WTC11 (cell line): ENCODE results near the gene MYF6. TPM values are rescaled to one million over a fixed set of nuclear protein-coding genes. Genes with fewer than 3 reads are reported as not detected.

ENCODE experiments used
- ATAC-seq: fragments of 200-7000 bp; cut with Tn5 transposase; 2 replicates; pipeline ENCODE4 v1.10.0; 2021; ENCODE audit warnings: mild to moderate bottlenecking, moderate library complexity
- CTCF ChIA-PET: fragments of 300-600 bp; sonication (Branson Sonifier 250); formaldehyde crosslinking; loops from one replicate; lab custom pipeline; 2021; ENCODE audit warnings: antibody characterized with exemption; lab: Charles Lee
- POLR2A ChIA-PET: fragments of 350-600 bp; sonication (Branson Sonifier 250); formaldehyde crosslinking; loops from one replicate; lab custom pipeline; 2021; ENCODE audit warnings: antibody characterized with exemption; lab: Charles Lee
- DNase-seq: peaks from one replicate; pipeline ENCODE4 v3.0.0; 2021; ENCODE audit warnings: low spot score
- H3K27ac Mint-ChIP-seq: 2 replicates; pipeline ENCODE4 v1.8.0; 2021; ENCODE audit warnings: mixed read lengths
- H3K27me3 Mint-ChIP-seq: 2 replicates; pipeline ENCODE4 v1.8.0; 2021; ENCODE audit warnings: low read depth, mild to moderate bottlenecking, moderate library complexity, mixed read lengths
- H3K36me3 Mint-ChIP-seq: 2 replicates; pipeline ENCODE4 v1.8.0; 2021; ENCODE audit warnings: mixed read lengths
- H3K4me1 Mint-ChIP-seq: 2 replicates; pipeline ENCODE4 v1.8.0; 2022; ENCODE audit warnings: mixed read lengths
- H3K4me3 Mint-ChIP-seq: 2 replicates; pipeline ENCODE4 v1.8.0; 2021; ENCODE audit warnings: mild to moderate bottlenecking, moderate library complexity, mixed read lengths
- H3K9me3 Mint-ChIP-seq: 2 replicates; pipeline ENCODE4 v1.8.0; 2021; ENCODE audit warnings: mixed read lengths
- CREM ChIP-seq: sonication (generic); formaldehyde crosslinking; IDR thresholded peaks from 2 replicates; pipeline ENCODE4 v1.8.1; 2022; ENCODE audit warnings: mild to moderate bottlenecking, missing genetic modification reagents, moderate library complexity
- FOXK1 ChIP-seq: sonication (generic); formaldehyde crosslinking; IDR thresholded peaks from 2 replicates; pipeline ENCODE4 v1.8.0; 2022; ENCODE audit warnings: mild to moderate bottlenecking, moderate library complexity, missing genetic modification reagents
- FOXP1 ChIP-seq: sonication (generic); formaldehyde crosslinking; IDR thresholded peaks from 2 replicates; pipeline ENCODE4 v1.8.0; 2022; ENCODE audit warnings: missing genetic modification reagents, mild to moderate bottlenecking, moderate library complexity, borderline replicate concordance
- GTF2I ChIP-seq: fragments of 250-450 bp; sonication (Bioruptor Pico); conservative IDR thresholded peaks from 2 replicates; pipeline ENCODE4 v1.4.0; 2021; ENCODE audit warnings: mild to moderate bottlenecking
- JAZF1 ChIP-seq: fragments of 250-450 bp; sonication (Bioruptor Pico); IDR thresholded peaks from 2 replicates; pipeline ENCODE4 v1.9.0; 2021; ENCODE audit warnings: moderate library complexity, mild to moderate bottlenecking, inconsistent platforms
- KAT7 ChIP-seq: sonication (generic); formaldehyde crosslinking; IDR thresholded peaks from 2 replicates; pipeline ENCODE4 v1.8.1; 2023; ENCODE audit warnings: missing genetic modification reagents, mild to moderate bottlenecking, borderline replicate concordance
- NFATC4 ChIP-seq: fragments of 250-450 bp; sonication (Bioruptor Pico); IDR thresholded peaks from 2 replicates; pipeline ENCODE4 v1.9.0; 2021; ENCODE audit warnings: mild to moderate bottlenecking
- NFE2L1 ChIP-seq: sonication (generic); formaldehyde crosslinking; IDR thresholded peaks from 2 replicates; pipeline ENCODE4 v1.8.1; 2023; ENCODE audit warnings: missing genetic modification reagents
- OVOL2 ChIP-seq: fragments of 250-450 bp; sonication (Bioruptor Pico); IDR thresholded peaks from 2 replicates; pipeline ENCODE4 v1.9.0; 2021; ENCODE audit warnings: mild to moderate bottlenecking, borderline replicate concordance
- SMAD4 ChIP-seq: sonication (generic); formaldehyde crosslinking; IDR thresholded peaks from 2 replicates; pipeline ENCODE4 v1.8.0; 2022; ENCODE audit warnings: mild to moderate bottlenecking, missing genetic modification reagents
- SOX15 ChIP-seq: fragments of 250-450 bp; sonication (Bioruptor Pico); IDR thresholded peaks from 2 replicates; pipeline ENCODE4 v1.9.0; 2021; ENCODE audit warnings: mild to moderate bottlenecking
- TCF7 ChIP-seq: sonication (generic); formaldehyde crosslinking; IDR thresholded peaks from 2 replicates; pipeline ENCODE4 v1.8.0; 2022; ENCODE audit warnings: mild to moderate bottlenecking, low read depth, missing genetic modification reagents, moderate library complexity
- ZNF263 ChIP-seq: sonication (generic); formaldehyde crosslinking; IDR thresholded peaks from 2 replicates; pipeline ENCODE4 v1.8.1; 2022; ENCODE audit warnings: low read depth, mild to moderate bottlenecking, moderate library complexity, missing genetic modification reagents
- ZNF416 ChIP-seq: fragments of 250-450 bp; sonication (Bioruptor Pico); IDR thresholded peaks from 2 replicates; pipeline ENCODE4 v1.9.0; 2021; ENCODE audit warnings: mild to moderate bottlenecking, inconsistent platforms
- total RNA-seq: library from RNA; stranded (reverse); gene quantifications from 3 replicates; pipeline ENCODE4 v1.2.3, GENCODE V29; 2021
- TF ChIP-seq, protein P1 (sequence below): sonication (generic); formaldehyde crosslinking; IDR thresholded peaks from 2 replicates; pipeline ENCODE4 v1.8.1; 2022; ENCODE audit warnings: missing genetic modification reagents, borderline replicate concordance
- TF ChIP-seq, protein P2 (sequence below): sonication (generic); formaldehyde crosslinking; IDR thresholded peaks from 2 replicates; pipeline ENCODE4 v1.8.0; 2022; ENCODE audit warnings: mild to moderate bottlenecking, missing genetic modification reagents
- TF ChIP-seq, protein P3 (sequence below): fragments of 250-450 bp; sonication (Bioruptor Pico); IDR thresholded peaks from 2 replicates; pipeline ENCODE4 v2.1.2; 2022; ENCODE audit warnings: mild to moderate bottlenecking, moderate library complexity
- TF ChIP-seq, protein P4 (sequence below): fragments of 250-450 bp; sonication (Bioruptor Pico); IDR thresholded peaks from 2 replicates; pipeline ENCODE4 v1.9.0; 2021; ENCODE audit warnings: mild to moderate bottlenecking, borderline replicate concordance
- TF ChIP-seq, protein P5 (sequence below): sonication (generic); formaldehyde crosslinking; IDR thresholded peaks from 2 replicates; pipeline ENCODE4 v1.8.0; 2022; ENCODE audit warnings: mild to moderate bottlenecking, missing genetic modification reagents
- TF ChIP-seq, protein P6 (sequence below): sonication (generic); formaldehyde crosslinking; IDR thresholded peaks from 2 replicates; pipeline ENCODE4 v1.8.1; 2023; ENCODE audit warnings: mild to moderate bottlenecking, missing genetic modification reagents, borderline replicate concordance

MYF6 gene
- total RNA-seq, 1 experiment from 2014 or later = 0.15 TPM

DNA sequence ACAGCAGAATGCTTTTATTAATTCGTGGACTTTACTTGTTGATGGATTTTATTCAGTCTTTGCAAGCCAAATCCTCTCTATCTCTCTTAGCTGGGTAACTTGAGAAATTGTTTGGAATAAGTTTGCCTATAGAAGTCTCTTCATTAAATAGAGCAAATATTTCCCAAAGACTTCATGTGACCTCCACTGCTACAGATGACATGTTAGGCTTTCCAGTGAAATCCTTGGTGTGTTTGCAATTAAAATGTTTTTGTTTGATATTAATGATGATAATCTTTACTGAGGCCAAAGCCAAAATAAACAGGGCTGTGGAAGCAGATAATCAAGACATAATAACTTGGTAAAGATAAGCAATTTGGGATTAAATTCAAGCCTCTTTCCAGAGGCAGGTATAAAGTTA is 4.4 kb downstream of the MYF6 start:
- H3K9me3 Mint-ChIP-seq = no peaks in the 10 kb centered on the region
- H3K4me1 Mint-ChIP-seq = peaks cover 81% of the 10 kb centered on the region
- ChIA-PET CTCF (interaction anchor here (1.5 to 2.1 kb wide), 2 partner anchors 18 to 79 kb away, joined by 5 to 19 read pairs; no protein-coding TSS in a partner anchor), POLR2A (no interaction called here)
- TF ChIP-seq FOXK1 (no peak), GTF2I (CRISPR knock-in tag) (no peak), JAZF1 (CRISPR knock-in tag) (no peak), KAT7 (no peak)
- TF ChIP-seq, protein P1, sequence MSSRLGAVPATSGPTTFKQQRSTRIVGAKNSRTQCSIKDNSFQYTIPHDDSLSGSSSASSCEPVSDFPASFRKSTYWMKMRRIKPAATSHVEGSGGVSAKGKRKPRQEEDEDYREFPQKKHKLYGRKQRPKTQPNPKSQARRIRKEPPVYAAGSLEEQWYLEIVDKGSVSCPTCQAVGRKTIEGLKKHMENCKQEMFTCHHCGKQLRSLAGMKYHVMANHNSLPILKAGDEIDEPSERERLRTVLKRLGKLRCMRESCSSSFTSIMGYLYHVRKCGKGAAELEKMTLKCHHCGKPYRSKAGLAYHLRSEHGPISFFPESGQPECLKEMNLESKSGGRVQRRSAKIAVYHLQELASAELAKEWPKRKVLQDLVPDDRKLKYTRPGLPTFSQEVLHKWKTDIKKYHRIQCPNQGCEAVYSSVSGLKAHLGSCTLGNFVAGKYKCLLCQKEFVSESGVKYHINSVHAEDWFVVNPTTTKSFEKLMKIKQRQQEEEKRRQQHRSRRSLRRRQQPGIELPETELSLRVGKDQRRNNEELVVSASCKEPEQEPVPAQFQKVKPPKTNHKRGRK (CRISPR knock-in tag) = no peak
- DNase-seq (no peak), ATAC-seq (no peak)
- H3K27me3 Mint-ChIP-seq = peaks cover 99% of the 10 kb centered on the region
- H3K4me3 Mint-ChIP-seq = no peak overlapping the region
- no peak overlapping the region for H3K27ac Mint-ChIP-seq
- H3K36me3 Mint-ChIP-seq = no peaks in the 10 kb centered on the region

DNA sequence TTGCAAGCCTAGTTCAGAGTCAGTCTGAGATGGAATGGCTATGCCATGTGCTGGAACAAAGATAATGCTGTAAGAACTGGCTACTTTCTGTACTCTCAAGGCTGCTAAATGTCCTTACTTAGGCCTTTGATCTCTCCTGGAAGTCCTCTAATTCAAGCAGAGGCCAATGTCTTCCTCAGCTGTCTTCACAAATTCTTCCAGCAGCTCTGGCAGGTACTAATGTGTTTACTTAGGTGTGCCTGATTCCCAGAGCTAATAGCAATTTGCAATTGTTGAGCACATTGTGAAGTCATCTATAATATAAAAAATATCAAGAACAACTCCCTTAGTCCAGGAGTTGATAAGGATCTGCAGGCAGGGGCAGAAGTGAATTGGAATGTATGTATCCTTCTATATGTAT is 5.4 kb downstream of the MYF6 start:
- ChIA-PET CTCF (no interaction called here), POLR2A (no interaction called here)
- Mint-ChIP-seq H3K4me3 (no peak overlapping the region), H3K9me3 (no peaks in the 10 kb centered on the region), H3K27ac (no peak overlapping the region), H3K27me3 (peaks cover 96% of the 10 kb centered on the region), H3K36me3 (no peaks in the 10 kb centered on the region), H3K4me1 (peaks cover 74% of the 10 kb centered on the region)
- ATAC-seq (no peak), DNase-seq (no peak)
- TF ChIP-seq NFE2L1 (CRISPR knock-in tag) = no peak
- TF ChIP-seq, protein P2, sequence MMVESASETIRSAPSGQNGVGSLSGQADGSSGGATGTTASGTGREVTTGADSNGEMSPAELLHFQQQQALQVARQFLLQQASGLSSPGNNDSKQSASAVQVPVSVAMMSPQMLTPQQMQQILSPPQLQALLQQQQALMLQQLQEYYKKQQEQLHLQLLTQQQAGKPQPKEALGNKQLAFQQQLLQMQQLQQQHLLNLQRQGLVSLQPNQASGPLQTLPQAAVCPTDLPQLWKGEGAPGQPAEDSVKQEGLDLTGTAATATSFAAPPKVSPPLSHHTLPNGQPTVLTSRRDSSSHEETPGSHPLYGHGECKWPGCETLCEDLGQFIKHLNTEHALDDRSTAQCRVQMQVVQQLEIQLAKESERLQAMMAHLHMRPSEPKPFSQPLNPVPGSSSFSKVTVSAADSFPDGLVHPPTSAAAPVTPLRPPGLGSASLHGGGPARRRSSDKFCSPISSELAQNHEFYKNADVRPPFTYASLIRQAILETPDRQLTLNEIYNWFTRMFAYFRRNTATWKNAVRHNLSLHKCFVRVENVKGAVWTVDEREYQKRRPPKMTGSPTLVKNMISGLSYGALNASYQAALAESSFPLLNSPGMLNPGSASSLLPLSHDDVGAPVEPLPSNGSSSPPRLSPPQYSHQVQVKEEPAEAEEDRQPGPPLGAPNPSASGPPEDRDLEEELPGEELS (CRISPR knock-in tag) = no peak
- TF ChIP-seq SMAD4 (CRISPR knock-in tag) = no peak
- TF ChIP-seq SOX15 (CRISPR knock-in tag) = no peak
- TF ChIP-seq, protein P1 (CRISPR knock-in tag) = no peak
- TF ChIP-seq, protein P3, sequence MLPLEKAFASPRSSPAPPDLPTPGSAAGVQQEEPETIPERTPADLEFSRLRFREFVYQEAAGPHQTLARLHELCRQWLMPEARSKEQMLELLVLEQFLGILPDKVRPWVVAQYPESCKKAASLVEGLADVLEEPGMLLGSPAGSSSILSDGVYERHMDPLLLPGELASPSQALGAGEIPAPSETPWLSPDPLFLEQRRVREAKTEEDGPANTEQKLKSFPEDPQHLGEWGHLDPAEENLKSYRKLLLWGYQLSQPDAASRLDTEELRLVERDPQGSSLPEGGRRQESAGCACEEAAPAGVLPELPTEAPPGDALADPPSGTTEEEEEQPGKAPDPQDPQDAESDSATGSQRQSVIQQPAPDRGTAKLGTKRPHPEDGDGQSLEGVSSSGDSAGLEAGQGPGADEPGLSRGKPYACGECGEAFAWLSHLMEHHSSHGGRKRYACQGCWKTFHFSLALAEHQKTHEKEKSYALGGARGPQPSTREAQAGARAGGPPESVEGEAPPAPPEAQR (CRISPR knock-in tag) = no peak
- TF ChIP-seq TCF7 (CRISPR knock-in tag) = no peak
- TF ChIP-seq, protein P4, sequence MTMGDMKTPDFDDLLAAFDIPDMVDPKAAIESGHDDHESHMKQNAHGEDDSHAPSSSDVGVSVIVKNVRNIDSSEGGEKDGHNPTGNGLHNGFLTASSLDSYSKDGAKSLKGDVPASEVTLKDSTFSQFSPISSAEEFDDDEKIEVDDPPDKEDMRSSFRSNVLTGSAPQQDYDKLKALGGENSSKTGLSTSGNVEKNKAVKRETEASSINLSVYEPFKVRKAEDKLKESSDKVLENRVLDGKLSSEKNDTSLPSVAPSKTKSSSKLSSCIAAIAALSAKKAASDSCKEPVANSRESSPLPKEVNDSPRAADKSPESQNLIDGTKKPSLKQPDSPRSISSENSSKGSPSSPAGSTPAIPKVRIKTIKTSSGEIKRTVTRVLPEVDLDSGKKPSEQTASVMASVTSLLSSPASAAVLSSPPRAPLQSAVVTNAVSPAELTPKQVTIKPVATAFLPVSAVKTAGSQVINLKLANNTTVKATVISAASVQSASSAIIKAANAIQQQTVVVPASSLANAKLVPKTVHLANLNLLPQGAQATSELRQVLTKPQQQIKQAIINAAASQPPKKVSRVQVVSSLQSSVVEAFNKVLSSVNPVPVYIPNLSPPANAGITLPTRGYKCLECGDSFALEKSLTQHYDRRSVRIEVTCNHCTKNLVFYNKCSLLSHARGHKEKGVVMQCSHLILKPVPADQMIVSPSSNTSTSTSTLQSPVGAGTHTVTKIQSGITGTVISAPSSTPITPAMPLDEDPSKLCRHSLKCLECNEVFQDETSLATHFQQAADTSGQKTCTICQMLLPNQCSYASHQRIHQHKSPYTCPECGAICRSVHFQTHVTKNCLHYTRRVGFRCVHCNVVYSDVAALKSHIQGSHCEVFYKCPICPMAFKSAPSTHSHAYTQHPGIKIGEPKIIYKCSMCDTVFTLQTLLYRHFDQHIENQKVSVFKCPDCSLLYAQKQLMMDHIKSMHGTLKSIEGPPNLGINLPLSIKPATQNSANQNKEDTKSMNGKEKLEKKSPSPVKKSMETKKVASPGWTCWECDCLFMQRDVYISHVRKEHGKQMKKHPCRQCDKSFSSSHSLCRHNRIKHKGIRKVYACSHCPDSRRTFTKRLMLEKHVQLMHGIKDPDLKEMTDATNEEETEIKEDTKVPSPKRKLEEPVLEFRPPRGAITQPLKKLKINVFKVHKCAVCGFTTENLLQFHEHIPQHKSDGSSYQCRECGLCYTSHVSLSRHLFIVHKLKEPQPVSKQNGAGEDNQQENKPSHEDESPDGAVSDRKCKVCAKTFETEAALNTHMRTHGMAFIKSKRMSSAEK (CRISPR knock-in tag) = no peak
- TF ChIP-seq ZNF263 = no peak
- TF ChIP-seq, protein P5, sequence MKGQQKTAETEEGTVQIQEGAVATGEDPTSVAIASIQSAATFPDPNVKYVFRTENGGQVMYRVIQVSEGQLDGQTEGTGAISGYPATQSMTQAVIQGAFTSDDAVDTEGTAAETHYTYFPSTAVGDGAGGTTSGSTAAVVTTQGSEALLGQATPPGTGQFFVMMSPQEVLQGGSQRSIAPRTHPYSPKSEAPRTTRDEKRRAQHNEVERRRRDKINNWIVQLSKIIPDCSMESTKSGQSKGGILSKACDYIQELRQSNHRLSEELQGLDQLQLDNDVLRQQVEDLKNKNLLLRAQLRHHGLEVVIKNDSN = no peak
- TF ChIP-seq FOXP1 (CRISPR knock-in tag) = no peak
- TF ChIP-seq, protein P6, sequence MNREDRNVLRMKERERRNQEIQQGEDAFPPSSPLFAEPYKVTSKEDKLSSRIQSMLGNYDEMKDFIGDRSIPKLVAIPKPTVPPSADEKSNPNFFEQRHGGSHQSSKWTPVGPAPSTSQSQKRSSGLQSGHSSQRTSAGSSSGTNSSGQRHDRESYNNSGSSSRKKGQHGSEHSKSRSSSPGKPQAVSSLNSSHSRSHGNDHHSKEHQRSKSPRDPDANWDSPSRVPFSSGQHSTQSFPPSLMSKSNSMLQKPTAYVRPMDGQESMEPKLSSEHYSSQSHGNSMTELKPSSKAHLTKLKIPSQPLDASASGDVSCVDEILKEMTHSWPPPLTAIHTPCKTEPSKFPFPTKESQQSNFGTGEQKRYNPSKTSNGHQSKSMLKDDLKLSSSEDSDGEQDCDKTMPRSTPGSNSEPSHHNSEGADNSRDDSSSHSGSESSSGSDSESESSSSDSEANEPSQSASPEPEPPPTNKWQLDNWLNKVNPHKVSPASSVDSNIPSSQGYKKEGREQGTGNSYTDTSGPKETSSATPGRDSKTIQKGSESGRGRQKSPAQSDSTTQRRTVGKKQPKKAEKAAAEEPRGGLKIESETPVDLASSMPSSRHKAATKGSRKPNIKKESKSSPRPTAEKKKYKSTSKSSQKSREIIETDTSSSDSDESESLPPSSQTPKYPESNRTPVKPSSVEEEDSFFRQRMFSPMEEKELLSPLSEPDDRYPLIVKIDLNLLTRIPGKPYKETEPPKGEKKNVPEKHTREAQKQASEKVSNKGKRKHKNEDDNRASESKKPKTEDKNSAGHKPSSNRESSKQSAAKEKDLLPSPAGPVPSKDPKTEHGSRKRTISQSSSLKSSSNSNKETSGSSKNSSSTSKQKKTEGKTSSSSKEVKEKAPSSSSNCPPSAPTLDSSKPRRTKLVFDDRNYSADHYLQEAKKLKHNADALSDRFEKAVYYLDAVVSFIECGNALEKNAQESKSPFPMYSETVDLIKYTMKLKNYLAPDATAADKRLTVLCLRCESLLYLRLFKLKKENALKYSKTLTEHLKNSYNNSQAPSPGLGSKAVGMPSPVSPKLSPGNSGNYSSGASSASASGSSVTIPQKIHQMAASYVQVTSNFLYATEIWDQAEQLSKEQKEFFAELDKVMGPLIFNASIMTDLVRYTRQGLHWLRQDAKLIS (CRISPR knock-in tag) = no peak
- TF ChIP-seq ZNF416 (CRISPR knock-in tag) = no peak
- TF ChIP-seq NFATC4 (CRISPR knock-in tag) = no peak
- TF ChIP-seq CREM = no peak
- TF ChIP-seq OVOL2 (CRISPR knock-in tag) = no peak
